IPS DF 6.9 (cell line): ENCODE data around the gene CFAP100.

Experiments
- DNase-seq: peaks from one replicate; pipeline ENCODE4 v3.0.0-alpha.2; 2013; ENCODE audit warnings: low read depth, low spot score
- H3K27ac ChIP-seq: one replicate; pipeline ENCODE4 v1.5.1; 2013; ENCODE audit warnings: low read length, control low read depth
- H3K27me3 ChIP-seq: 2 replicates; pipeline ENCODE4 v1.6.1; 2013; ENCODE audit warnings: mild to moderate bottlenecking, low read length; ENCODE audit not compliant: control insufficient read depth, insufficient read depth
- H3K36me3 ChIP-seq: 2 replicates; pipeline ENCODE4 v1.6.1; 2013; ENCODE audit warnings: low read length; ENCODE audit not compliant: control insufficient read depth, insufficient read depth
- H3K4me1 ChIP-seq: 2 replicates; pipeline ENCODE4 v1.6.1; 2013; ENCODE audit warnings: low read length; ENCODE audit not compliant: control insufficient read depth, insufficient read depth
- H3K4me3 ChIP-seq: 2 replicates; pipeline ENCODE4 v1.5.1; 2013; ENCODE audit warnings: mild to moderate bottlenecking, low read length
- H3K9me3 ChIP-seq: 2 replicates; pipeline ENCODE4 v1.6.1; 2013; ENCODE audit warnings: low read length, inconsistent platforms; ENCODE audit not compliant: control insufficient read depth, insufficient read depth
- WGBS: extraction: QIAGEN DNeasy Blood & Tissue Kit; methylation state at CpG from one replicate; pipeline ENCODE4 v1.1.7; 2013; ENCODE audit warnings: mixed read lengths, missing lambda C conversion rate; ENCODE audit not compliant: insufficient read length, insufficient coverage; 5-methylcytosine and 5-hydroxymethylcytosine counted together

CFAP100 gene

GRCh38 chr3:126442856-126443242 is 48.1 kb downstream of the CFAP100 start:
- no peak overlapping the region for H3K27ac ChIP-seq
- no peak overlapping the region for H3K4me3 ChIP-seq
- no CpG with 5 or more reads among the region's 3 CpGs for WGBS
- no peaks in the 10 kb centered on the region for H3K9me3 ChIP-seq
- 0 out of 2 replicates have a peak, but pooled peaks cover 5% of the 10 kb centered on the region for H3K36me3 ChIP-seq
- no peaks in the 10 kb centered on the region for H3K27me3 ChIP-seq
- DNase-seq, result no peak
- no peaks in the 10 kb centered on the region; the same call in 1 of the 2 replicates for H3K4me1 ChIP-seq

GRCh38 chr3:126445506-126445905 is 50.8 kb downstream of the CFAP100 start:
- DNase-seq, result no peak
- Histone ChIP-seq H3K9me3 (no peaks in the 10 kb centered on the region), H3K4me1 (no peaks in the 10 kb centered on the region; the same call in 1 of the 2 replicates), H3K27me3 (no peaks in the 10 kb centered on the region), H3K27ac (no peak overlapping the region), H3K4me3 (no peak overlapping the region), H3K36me3 (0 out of 2 replicates have a peak, but pooled peaks cover 3% of the 10 kb centered on the region)
- WGBS, result no CpG with 5 or more reads among the region's 5 CpGs

GRCh38 chr3:126446301-126446700 is 51.6 kb downstream of the CFAP100 start:
- no peak for DNase-seq
- 0 out of 2 replicates have a peak, but pooled peaks cover 3% of the 10 kb centered on the region for H3K36me3 ChIP-seq
- no peak overlapping the region for H3K27ac ChIP-seq
- no peaks in the 10 kb centered on the region; the same call in 1 of the 2 replicates for H3K4me1 ChIP-seq
- no peaks in the 10 kb centered on the region for H3K9me3 ChIP-seq
- no peaks in the 10 kb centered on the region for H3K27me3 ChIP-seq
- no peak overlapping the region for H3K4me3 ChIP-seq
- no CpG with 5 or more reads among the region's 8 CpGs for WGBS

GRCh38 chr3:126446791-126447190 is 52.1 kb downstream of the CFAP100 start:
- DNase-seq, result no peak
- peaks cover 3% of the 10 kb centered on the region; the same call in 1 of the 2 replicates for H3K36me3 ChIP-seq
- WGBS, result no CpG with 5 or more reads among the region's 2 CpGs
- H3K27me3 ChIP-seq, result no peaks in the 10 kb centered on the region
- no peaks in the 10 kb centered on the region for H3K4me1 ChIP-seq
- no peak overlapping the region for H3K4me3 ChIP-seq
- H3K9me3 ChIP-seq, result no peaks in the 10 kb centered on the region
- no peak overlapping the region for H3K27ac ChIP-seq

GRCh38 chr3:126447456-126448106 is 52.9 kb downstream of the CFAP100 start:
- no CpG with 5 or more reads among the region's 12 CpGs for WGBS
- peaks cover 3% of the 10 kb centered on the region; the same call in 1 of the 2 replicates for H3K36me3 ChIP-seq

GRCh38 chr3:126448136-126448892 is 53.6 kb downstream of the CFAP100 start:
- no CpG with 5 or more reads among the region's 17 CpGs for WGBS
- no peaks in the 10 kb centered on the region for H3K4me1 ChIP-seq
- no peaks in the 10 kb centered on the region for H3K9me3 ChIP-seq
- no peak overlapping the region for H3K27ac ChIP-seq
- DNase-seq, result no peak
- H3K36me3 ChIP-seq, result peaks cover 3% of the 10 kb centered on the region; the same call in 1 of the 2 replicates
- H3K4me3 ChIP-seq, result no peak overlapping the region
- no peaks in the 10 kb centered on the region for H3K27me3 ChIP-seq

More at GRCh38 chr3:126447456-126448106, 52.9 kb downstream of the CFAP100 start:
- no peak overlapping the region for H3K27ac ChIP-seq
- H3K4me1 ChIP-seq, result no peaks in the 10 kb centered on the region
- no peak overlapping the region for H3K4me3 ChIP-seq
- DNase-seq, result no peak
- H3K27me3 ChIP-seq, result no peaks in the 10 kb centered on the region
- no peaks in the 10 kb centered on the region for H3K9me3 ChIP-seq

GRCh38 chr3:126448893-126449180 is 54.1 kb downstream of the CFAP100 start:
- no CpG with 5 or more reads among the region's 8 CpGs for WGBS
- no peak overlapping the region for H3K4me3 ChIP-seq
- no peak for DNase-seq
- peaks cover 3% of the 10 kb centered on the region; the same call in 1 of the 2 replicates for H3K36me3 ChIP-seq
- no peaks in the 10 kb centered on the region for H3K9me3 ChIP-seq
- no peaks in the 10 kb centered on the region for H3K27me3 ChIP-seq
- no peaks in the 10 kb centered on the region for H3K4me1 ChIP-seq
- H3K27ac ChIP-seq, result no peak overlapping the region

GRCh38 chr3:126449621-126450051 is 54.9 kb downstream of the CFAP100 start:
- Histone ChIP-seq H3K36me3 (peaks cover 3% of the 10 kb centered on the region; the same call in 1 of the 2 replicates), H3K27me3 (no peaks in the 10 kb centered on the region), H3K27ac (no peak overlapping the region), H3K4me3 (no peak overlapping the region), H3K9me3 (no peaks in the 10 kb centered on the region), H3K4me1 (no peaks in the 10 kb centered on the region)
- DNase-seq, result no peak
- no CpG with 5 or more reads among the region's 11 CpGs for WGBS

GRCh38 chr3:126450219-126450618 is 55.5 kb downstream of the CFAP100 start:
- H3K36me3 ChIP-seq, result peaks cover 3% of the 10 kb centered on the region; the same call in 1 of the 2 replicates
- no peak overlapping the region for H3K4me3 ChIP-seq
- no peaks in the 10 kb centered on the region for H3K27me3 ChIP-seq
- no peak overlapping the region for H3K27ac ChIP-seq
- DNase-seq, result no peak
- H3K4me1 ChIP-seq, result no peaks in the 10 kb centered on the region
- no peaks in the 10 kb centered on the region for H3K9me3 ChIP-seq
- WGBS, result no CpG with 5 or more reads among the region's 9 CpGs

GRCh38 chr3:126450744-126451143 is 56.0 kb downstream of the CFAP100 start:
- no peaks in the 10 kb centered on the region for H3K4me1 ChIP-seq
- DNase-seq, result no peak
- H3K9me3 ChIP-seq, result no peaks in the 10 kb centered on the region
- peaks cover 3% of the 10 kb centered on the region; the same call in 1 of the 2 replicates for H3K36me3 ChIP-seq
- H3K27me3 ChIP-seq, result no peaks in the 10 kb centered on the region
- no peak overlapping the region for H3K27ac ChIP-seq
- WGBS, result no CpG with 5 or more reads among the region's 3 CpGs
- H3K4me3 ChIP-seq, result no peak overlapping the region
